Bone marrow (tissue), 2 donors: Measurements from ENCODE around the gene CD84.
"Not testable (repeated sequence)": the region's sequence is repeated elsewhere in the genome, so short reads cannot be mapped to it uniquely, and the experiment has no call there.

Experiments
- DNase-seq, 2 donors: peaks; one replicate each; lab custom pipeline; 2025; lab: John Stamatoyannopoulos, UW

CD84 gene

DNA sequence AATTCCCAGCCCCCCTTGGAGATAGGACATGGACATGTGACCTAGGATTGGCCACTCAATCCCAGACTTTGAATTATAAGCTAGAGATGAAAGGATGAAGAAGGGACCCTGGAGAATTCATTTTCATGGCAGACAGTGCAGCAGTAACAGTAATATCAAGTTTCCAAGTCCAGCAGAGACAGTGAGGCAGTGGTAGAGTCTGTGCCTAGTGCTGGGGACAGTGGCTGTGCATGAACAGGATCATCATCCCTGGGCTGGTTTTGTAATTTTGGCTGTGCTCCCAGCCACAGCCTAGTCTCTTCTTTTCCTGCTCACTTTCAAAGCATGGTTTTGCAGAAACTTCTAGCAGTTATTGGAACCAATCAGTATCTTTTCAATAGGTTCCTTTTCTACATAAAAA, 29.6 kb upstream of the CD84 start:
- DNase-seq, result no peak

- no peak for DNase-seq
Measured at GRCh38 chr1:160608514-160608913, 29.2 kb upstream of the CD84 start.

GRCh38 chr1:160608057-160608456, 28.8 kb upstream of the CD84 start:
- DNase-seq, result no peak

DNA sequence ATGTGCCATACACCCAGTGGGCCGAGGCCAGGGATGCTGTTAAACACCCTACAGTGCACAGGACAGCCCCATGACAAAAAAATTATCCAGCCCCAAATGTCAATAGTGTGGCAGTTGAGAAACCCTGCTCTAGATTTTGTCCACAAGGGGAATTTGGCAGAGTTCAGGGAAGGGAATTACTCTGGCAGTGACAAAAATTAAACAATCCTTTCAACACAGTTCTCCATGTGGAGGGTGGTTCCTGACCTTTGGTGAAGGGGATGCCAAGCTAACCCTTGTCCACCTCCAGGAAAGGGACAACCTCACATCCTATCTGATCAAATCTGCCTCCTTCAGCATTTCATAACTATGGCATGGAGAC, 28.4 kb upstream of the CD84 start:
- DNase-seq, result no peak

- DNase-seq, result peak in 1 of 2 donors; percentile 81
Measured at GRCh38 chr1:160607011-160607671, 27.8 kb upstream of the CD84 start.

- DNase-seq, result no peak
Measured at GRCh38 chr1:160606611-160607010, 27.3 kb upstream of the CD84 start.

GRCh38 chr1:160605792-160606479, 26.6 kb upstream of the CD84 start:
- DNase-seq, result no peak

- no peak for DNase-seq
Measured at GRCh38 chr1:160605205-160605604, 25.9 kb upstream of the CD84 start.

GRCh38 chr1:160597705-160598104, 18.4 kb upstream of the CD84 start:
- no peak for DNase-seq

DNA sequence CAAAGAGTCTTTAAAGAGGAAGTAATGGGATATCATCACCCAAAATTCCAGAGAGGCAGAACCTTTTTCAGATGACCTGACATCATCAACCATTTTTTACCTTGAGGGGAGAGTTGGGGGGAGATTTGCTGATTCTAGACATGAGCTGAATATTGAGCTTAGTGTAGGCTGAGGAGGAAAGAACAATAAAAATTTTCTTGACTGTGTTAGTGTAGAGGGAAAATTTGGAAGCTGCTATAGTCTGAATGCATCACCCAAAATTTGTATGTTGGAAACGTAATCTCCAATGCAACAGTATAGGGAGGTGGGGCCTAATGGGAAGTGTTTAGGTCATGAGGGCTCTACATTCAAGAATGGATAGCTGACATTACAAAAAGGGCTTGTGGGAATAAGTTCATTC, 17.8 kb upstream of the CD84 start:
- DNase-seq, result no peak

- DNase-seq, result no peak
Measured at GRCh38 chr1:160590488-160590887, 11.2 kb upstream of the CD84 start.

DNA sequence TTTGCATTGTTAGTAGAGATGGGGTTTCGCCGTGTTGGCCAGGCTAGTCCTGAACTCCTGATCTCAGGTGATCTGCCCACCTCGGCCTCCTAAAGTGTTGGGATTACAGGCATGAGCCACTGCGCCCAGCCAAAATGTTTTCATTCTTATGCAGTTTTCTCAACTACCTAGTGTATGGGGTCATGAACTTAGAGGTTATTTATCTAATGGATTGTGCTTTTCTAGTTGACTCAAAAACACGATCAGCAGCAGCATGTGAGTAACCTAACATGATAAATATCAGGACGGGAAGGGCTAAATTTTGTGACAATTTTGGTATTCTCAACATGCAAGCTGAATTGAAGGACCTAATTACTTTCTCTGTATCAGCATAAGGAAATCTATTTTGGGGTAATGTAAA, 9.2 kb upstream of the CD84 start:
- DNase-seq, result no peak

GRCh38 chr1:160584784-160585183, 5.5 kb upstream of the CD84 start:
- DNase-seq, result no peak

DNA sequence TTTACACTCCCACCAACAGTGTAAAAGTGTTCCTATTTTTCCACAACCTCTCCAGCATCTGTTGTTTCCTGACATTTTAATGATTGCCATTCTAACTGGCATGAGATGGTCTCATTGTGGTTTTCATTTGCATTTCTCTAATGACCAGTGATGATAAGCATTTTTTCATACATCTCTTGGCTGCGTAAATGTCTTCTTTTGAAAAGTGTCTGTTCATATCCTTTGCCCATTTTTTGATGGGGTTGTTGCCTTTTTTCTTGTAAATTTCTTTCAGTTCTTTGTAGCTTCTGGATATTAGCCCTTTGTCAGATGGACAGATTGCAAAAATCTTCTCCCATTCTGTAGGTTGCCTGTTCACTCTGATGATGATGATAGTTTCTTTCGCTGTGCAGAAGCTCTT, 3.7 kb upstream of the CD84 start:
- DNase-seq, result not testable (repeated sequence)

DNA sequence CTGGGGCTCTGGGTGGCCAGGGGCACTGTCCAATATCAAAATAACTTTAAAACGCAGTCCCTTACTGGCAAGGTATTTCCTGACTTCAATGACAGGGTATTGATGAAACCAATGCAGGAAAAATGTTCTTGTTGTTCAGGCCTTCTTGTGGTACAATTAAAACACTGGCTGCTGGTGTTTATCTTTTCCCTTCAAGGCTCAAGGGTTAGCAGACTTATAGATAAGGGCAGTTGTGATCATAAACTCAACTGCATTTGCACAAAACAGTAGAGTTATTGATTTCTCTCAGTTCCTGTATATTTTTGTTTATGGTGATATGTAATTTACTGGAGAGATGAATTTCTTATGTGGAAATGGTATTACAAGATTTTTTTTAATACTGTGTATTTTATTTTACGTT, 2.7 kb upstream of the CD84 start:
- no peak for DNase-seq

DNA sequence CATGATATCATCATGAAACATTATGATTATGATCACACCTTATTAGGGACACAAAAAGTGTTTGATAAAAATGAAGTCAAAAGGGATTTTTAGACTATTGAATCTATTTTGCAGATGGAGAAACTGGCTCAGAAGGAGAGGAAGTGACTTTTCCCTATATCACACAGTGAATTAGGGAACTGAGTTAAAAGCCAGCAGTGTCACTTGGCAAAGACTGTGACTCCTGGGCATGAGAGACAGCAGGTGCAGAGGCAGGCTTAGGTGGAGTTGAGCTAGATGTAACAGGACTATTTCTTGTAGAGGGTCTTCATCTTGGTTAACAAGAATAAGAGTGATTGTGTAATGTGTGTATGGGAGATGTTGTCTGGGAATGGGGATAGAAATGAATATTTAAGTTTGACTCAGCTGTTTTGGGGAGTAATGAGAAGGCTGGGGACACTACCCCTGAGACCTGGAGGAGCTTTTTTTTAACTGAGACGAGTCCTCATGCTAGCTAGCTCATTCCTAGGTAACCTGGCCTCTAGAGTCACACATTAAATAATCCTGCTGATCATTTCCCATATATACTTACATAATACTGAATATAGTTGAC, 1.0 kb upstream of the CD84 start:
- DNase-seq, result no peak

DNA sequence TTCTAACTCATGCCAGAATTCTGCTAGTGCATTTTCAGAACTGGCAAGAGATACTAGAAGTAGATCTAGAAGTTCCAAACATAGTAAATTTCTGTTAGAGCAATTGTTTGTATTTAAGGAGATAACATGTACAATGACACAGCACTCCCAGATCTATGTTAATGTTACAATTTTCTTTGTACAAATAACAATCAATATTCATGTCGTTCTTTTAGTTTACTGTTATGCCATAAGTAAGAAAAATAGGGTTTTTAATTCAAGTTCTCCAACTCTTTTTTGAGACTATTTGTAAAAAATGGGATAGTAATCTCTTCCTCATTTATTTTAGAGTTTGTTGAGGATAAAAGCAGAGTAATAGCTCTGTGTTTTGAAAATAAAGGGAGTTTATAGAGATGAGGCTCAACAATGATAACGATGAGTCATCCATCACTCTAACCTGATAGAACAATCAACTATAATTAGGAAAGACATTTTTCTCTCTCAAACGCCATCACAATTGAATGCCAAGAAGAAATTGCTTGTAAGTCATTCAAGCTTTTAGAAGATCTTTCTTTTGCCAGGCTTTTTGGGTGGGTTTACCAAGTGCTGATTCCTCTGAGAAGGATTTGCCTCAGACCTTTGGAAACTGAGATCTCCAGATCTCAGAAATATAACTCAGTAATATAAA, 638 bp downstream of the CD84 start:
- no peak for DNase-seq

DNA sequence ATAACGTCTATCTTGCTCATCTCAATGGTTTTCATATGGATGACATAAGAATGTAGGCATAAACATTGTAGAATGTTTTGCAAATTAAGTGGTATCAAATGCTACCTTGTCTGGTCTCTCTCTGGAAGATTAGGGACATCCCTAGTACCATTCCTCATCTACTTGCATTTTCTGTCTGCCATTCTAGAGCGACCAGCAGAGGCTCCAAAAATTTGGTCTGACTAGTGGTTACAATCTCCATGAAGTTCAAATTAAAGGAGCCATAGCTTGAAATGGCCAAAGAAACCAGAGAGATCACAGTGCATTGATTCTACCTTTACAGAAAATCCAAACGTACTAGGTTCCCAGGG, 1.1 kb downstream of the CD84 start:
- no peak for DNase-seq

DNA sequence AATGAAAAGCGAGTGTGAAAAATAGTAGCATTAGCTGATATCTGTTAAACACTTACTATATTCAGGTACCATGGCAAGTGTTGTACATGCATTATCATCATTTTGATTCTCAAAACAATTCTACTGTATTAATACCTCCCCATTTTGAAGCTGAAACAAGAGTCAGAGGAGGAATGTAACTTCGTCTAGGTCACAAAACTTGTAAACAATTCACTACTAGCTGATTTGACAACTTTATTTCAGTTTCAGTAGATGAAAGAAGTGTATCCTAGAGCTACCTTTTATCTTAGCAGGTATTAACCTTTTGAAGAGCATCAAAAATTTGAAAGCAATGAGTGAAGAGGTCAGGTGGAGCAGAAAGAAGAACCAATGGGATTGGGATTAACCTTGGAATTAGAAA, 1.6 kb downstream of the CD84 start:
- no peak for DNase-seq

- DNase-seq, result no peak
Measured at GRCh38 chr1:160576884-160577283, 2.4 kb downstream of the CD84 start.

DNA sequence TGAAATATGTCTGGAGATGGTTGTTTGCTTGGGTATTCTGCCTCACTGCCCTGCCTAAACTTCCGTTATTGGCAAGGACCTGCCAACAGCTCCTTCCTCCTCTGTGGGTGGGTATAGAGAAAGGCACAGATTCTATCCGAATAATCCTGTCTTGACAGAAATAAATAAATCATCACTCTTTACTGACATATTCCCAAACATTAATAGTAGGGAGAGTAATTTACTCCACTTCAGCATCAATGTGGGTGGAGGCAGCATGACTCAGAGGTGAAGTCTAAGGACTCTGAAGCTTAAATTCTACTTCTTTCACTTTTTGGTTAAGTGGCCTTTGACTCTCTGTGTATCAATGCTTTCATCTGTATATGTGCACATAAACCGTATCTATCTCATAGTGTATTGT, 2.9 kb downstream of the CD84 start:
- DNase-seq, result no peak

- DNase-seq, result peak; percentile 21 to 73
Measured at GRCh38 chr1:160575112-160575664, 4.1 kb downstream of the CD84 start.

GRCh38 chr1:160570840-160571239, 8.5 kb downstream of the CD84 start:
- DNase-seq, result no peak
